GM23338 (cell line): ENCODE measurements around the gene TMEM60. TPM values are rescaled to one million over a fixed set of nuclear protein-coding genes. Genes with fewer than 3 reads are reported as not detected.

Experiments used
- ATAC-seq: fragments of 200-7000 bp; cut with Tn5 transposase; 3 replicates; pipeline ENCODE4 v1.9.1; 2020
- DNase-seq: peaks from one replicate; pipeline ENCODE4 v3.0.0-alpha.2; 2015; ENCODE audit warnings: low spot score
- H2AFZ ChIP-seq: fragments of 200-600 bp; sonication (generic); 2 replicates; pipeline ENCODE4 v1.8.0; 2016; ENCODE audit warnings: antibody characterized with exemption, mild to moderate bottlenecking, moderate library complexity
- H3F3A ChIP-seq: fragments of 200-600 bp; sonication (generic); replicated peaks from 2 replicates; pipeline ENCODE4 v1.8.0; 2017; ENCODE audit warnings: antibody characterized with exemption, mixed run types, low read depth
- H3K27ac ChIP-seq: fragments of 200-600 bp; sonication (generic); 2 replicates; pipeline ENCODE4 v1.6.1; 2016; ENCODE audit warnings: low read depth
- H3K27me3 ChIP-seq: fragments of 200-600 bp; sonication (generic); 2 replicates; pipeline ENCODE4 v1.8.0; 2016; ENCODE audit warnings: mild to moderate bottlenecking, mixed run types, moderate library complexity; ENCODE audit not compliant: insufficient read depth
- H3K36me3 ChIP-seq: fragments of 200-600 bp; sonication (generic); 2 replicates; pipeline ENCODE4 v1.8.0; 2016; ENCODE audit warnings: mild to moderate bottlenecking; ENCODE audit not compliant: insufficient read depth
- H3K4me1 ChIP-seq: fragments of 200-600 bp; sonication (generic); 2 replicates; pipeline ENCODE4 v1.8.0; 2016; ENCODE audit warnings: mild to moderate bottlenecking, moderate library complexity; ENCODE audit not compliant: insufficient read depth
- H3K4me2 ChIP-seq: fragments of 200-600 bp; sonication (generic); 2 replicates; pipeline ENCODE4 v1.7.1; 2017; ENCODE audit warnings: mixed run types
- H3K4me3 ChIP-seq: fragments of 200-600 bp; sonication (generic); 2 replicates; pipeline ENCODE4 v1.6.1; 2016; ENCODE audit warnings: mixed run types
- H3K79me2 ChIP-seq: fragments of 200-600 bp; sonication (generic); replicated peaks from 2 replicates; pipeline ENCODE4 v1.8.0; 2017; ENCODE audit warnings: mild to moderate bottlenecking; ENCODE audit not compliant: insufficient read depth
- H3K9me2 ChIP-seq: fragments of 200-600 bp; sonication (generic); 2 replicates; pipeline ENCODE4 v1.8.0; 2017; ENCODE audit not compliant: insufficient read depth
- H4K20me1 ChIP-seq: fragments of 200-600 bp; sonication (generic); replicated peaks from 2 replicates; pipeline ENCODE4 v1.8.0; 2017; ENCODE audit warnings: mild to moderate bottlenecking; ENCODE audit not compliant: insufficient read depth
- H3K27ac Mint-ChIP-seq: 2 replicates; pipeline ENCODE4 v1.8.0; 2020; ENCODE audit warnings: inconsistent platforms, mild to moderate bottlenecking, moderate library complexity, mixed read lengths
- H3K27me3 Mint-ChIP-seq: 3 replicates; pipeline ENCODE4 v1.8.0; 2022; ENCODE audit warnings: low read depth, mild to moderate bottlenecking, moderate library complexity, mixed read lengths, inconsistent platforms; ENCODE audit not compliant: insufficient read depth, poor library complexity
- H3K36me3 Mint-ChIP-seq: 3 replicates; pipeline ENCODE4 v1.8.0; 2021; ENCODE audit warnings: low read depth, mild to moderate bottlenecking, inconsistent platforms, moderate library complexity, mixed read lengths
- H3K4me1 Mint-ChIP-seq: 3 replicates; pipeline ENCODE4 v1.8.0; 2020; ENCODE audit warnings: mild to moderate bottlenecking, inconsistent platforms, mixed read lengths
- H3K4me3 Mint-ChIP-seq: 3 replicates; pipeline ENCODE4 v1.8.0; 2021; ENCODE audit warnings: moderate library complexity, mild to moderate bottlenecking, inconsistent platforms, mixed read lengths
- H3K9me3 Mint-ChIP-seq: 3 replicates; pipeline ENCODE4 v1.8.0; 2020; ENCODE audit warnings: moderate library complexity, mild to moderate bottlenecking, inconsistent platforms, mixed read lengths
- CREB1 ChIP-seq: fragments of 250-450 bp; sonication (Bioruptor Pico); IDR thresholded peaks from 2 replicates; pipeline ENCODE4 v1.5.0; 2020; ENCODE audit warnings: low read depth, mild to moderate bottlenecking, moderate library complexity
- EZH2 ChIP-seq: fragments of 200-600 bp; sonication (generic); IDR thresholded peaks from one replicate; pipeline ENCODE4 v1.8.0; 2017; ENCODE audit warnings: antibody characterized with exemption, mild to moderate bottlenecking, low read depth; ENCODE audit not compliant: unreplicated experiment
- EZH2phosphoT487 ChIP-seq: fragments of 200-600 bp; sonication (generic); IDR thresholded peaks from one replicate; pipeline ENCODE4 v1.8.1; 2018; ENCODE audit warnings: antibody characterized with exemption; ENCODE audit not compliant: unreplicated experiment
- JUNB ChIP-seq: IDR thresholded peaks from one replicate; pipeline ENCODE4 v1.6.1; 2016; ENCODE audit warnings: antibody characterized with exemption; ENCODE audit not compliant: unreplicated experiment
- NANOG ChIP-seq: IDR thresholded peaks from 2 replicates; pipeline ENCODE4 v1.6.1; 2016; ENCODE audit warnings: antibody characterized with exemption, borderline replicate concordance
- POLR2AphosphoS5 ChIP-seq: IDR thresholded peaks from 2 replicates; pipeline ENCODE4 v1.6.1; 2016; ENCODE audit warnings: antibody characterized with exemption, low read depth
- REST ChIP-seq: IDR thresholded peaks from one replicate; pipeline ENCODE4 v1.6.1; 2018; ENCODE audit warnings: antibody characterized with exemption; ENCODE audit not compliant: unreplicated experiment
- STAT1 ChIP-seq: IDR thresholded peaks from one replicate; pipeline ENCODE4 v1.6.1; 2016; ENCODE audit warnings: antibody characterized with exemption; ENCODE audit not compliant: unreplicated experiment
- ZNF114 ChIP-seq: fragments of 250-450 bp; sonication (Bioruptor Pico); IDR thresholded peaks from 2 replicates; pipeline ENCODE4 v1.5.0; 2020; ENCODE audit warnings: mild to moderate bottlenecking, moderate library complexity
- ZNF462 ChIP-seq: fragments of 250-450 bp; sonication (Bioruptor Pico); IDR thresholded peaks from 2 replicates; pipeline ENCODE4 v1.5.0; 2020; ENCODE audit warnings: mild to moderate bottlenecking, moderate library complexity
- polyA plus RNA-seq: library from polyadenylated mRNA; unstranded; fragments of >200 nt; fragmentation: Nextera tagmentation; extraction: Ambion mirVana; gene quantifications from 2 replicates; pipeline ENCODE4 v1.2.1, GENCODE V29; 2016
- total RNA-seq: library from RNA; depleted of rRNA; stranded (reverse); fragments of >200 nt; shearing (Covaris generic); gene quantifications from 2 replicates; pipeline ENCODE4 v1.2.3, GENCODE V29; 2014

TMEM60 gene
- total and polyA plus RNA-seq, 2 experiments from 2014 or later: 29.5 to 68.2 TPM

- H3K9me3 Mint-ChIP-seq: no peaks in the 10 kb centered on the region
- no peak overlapping the region; the same call in 1 of the 2 replicates for H3K27ac ChIP-seq
Observed at GRCh38 chr7:77757589-77757988, 40.6 kb downstream of the TMEM60 start.

More at GRCh38 chr7:77757589-77757988, 40.6 kb downstream of the TMEM60 start:
- DNase-seq: no peak
- H3K79me2 ChIP-seq: peaks cover 44% of the 10 kb centered on the region
- no peaks in the 10 kb centered on the region; the same call in 2 of the 3 replicates for H3K4me1 Mint-ChIP-seq
- no peak overlapping the region for H3K4me3 Mint-ChIP-seq
- H2AFZ ChIP-seq: no peak overlapping the region
- H3K4me3 ChIP-seq: no peak overlapping the region
- no peaks in the 10 kb centered on the region for H3K27me3 Mint-ChIP-seq
- peaks cover 23% of the 10 kb centered on the region for H4K20me1 ChIP-seq
- H3K27me3 ChIP-seq: no peaks in the 10 kb centered on the region
- H3F3A ChIP-seq: no peaks in the 10 kb centered on the region
- H3K4me2 ChIP-seq: no peak overlapping the region
- no peaks in the 10 kb centered on the region for H3K9me2 ChIP-seq
- H3K27ac Mint-ChIP-seq: no peak overlapping the region
- H3K36me3 ChIP-seq: no peaks in the 10 kb centered on the region
- TF ChIP-seq STAT1: no peak
- TF ChIP-seq CREB1 (CRISPR knock-in tag): no peak
- no peak for TF ChIP-seq ZNF114 (CRISPR knock-in tag)
- TF ChIP-seq NANOG: no peak
- no peak for TF ChIP-seq ZNF462
- TF ChIP-seq EZH2phosphoT487: no peak
- no peak for TF ChIP-seq POLR2AphosphoS5
- TF ChIP-seq REST: no peak
- no peak for TF ChIP-seq JUNB
- no peak for TF ChIP-seq EZH2
- no peaks in the 10 kb centered on the region for H3K36me3 Mint-ChIP-seq
- no peaks in the 10 kb centered on the region for H3K4me1 ChIP-seq
- no peak for ATAC-seq
